HG02884 (cell line): ENCODE data around the gene NLRP1.

Source experiments
- ATAC-seq: cut with Tn5 transposase; IDR thresholded peaks from one replicate; pipeline ENCODE4 v1.9.1; 2021; ENCODE audit warnings: mild to moderate bottlenecking, moderate library complexity; ENCODE audit not compliant: unreplicated experiment

The NLRP1 gene

DNA sequence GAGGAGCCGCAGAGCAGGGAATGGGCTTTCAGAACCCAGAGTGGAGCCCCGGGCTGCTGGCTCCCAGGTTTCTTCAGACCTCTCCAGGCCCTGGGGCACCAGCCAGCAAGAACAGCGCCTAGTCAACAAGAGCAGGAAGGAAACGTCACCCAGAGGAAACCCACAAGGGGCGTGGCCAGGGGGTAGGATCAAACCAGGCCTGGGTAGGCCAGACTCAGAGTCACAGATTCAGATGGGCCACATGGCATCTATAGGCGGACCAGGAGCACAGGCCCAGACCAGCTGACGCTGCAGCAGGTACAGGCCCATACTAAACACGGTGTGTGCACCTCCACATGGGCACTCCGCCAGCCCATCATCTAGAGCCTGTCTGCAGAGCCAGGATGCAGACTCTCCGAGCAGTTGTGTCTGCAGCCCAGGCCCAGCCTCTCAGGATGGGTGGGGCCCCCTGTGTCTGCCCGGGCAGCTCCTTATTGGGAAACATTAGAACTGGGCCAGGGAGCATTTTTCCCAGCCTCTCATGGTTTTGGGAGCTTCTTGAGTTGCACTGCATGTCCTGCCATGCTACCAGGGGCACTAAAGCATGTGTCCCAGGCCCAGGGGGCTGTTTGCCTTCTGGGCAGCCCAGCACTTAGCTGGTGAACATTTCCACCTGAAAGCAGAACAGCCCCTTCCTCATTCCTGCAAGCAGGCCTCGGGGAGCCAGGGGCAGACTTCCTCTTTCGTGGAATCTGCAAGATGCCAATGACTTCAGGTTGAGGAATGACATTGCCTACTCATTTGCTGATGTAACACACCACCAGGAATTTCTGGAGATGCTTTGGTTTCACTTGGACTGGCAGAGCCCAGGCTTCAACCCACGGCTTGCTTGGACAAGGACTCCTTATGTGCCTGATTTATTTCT is at the start of gene NLRP1:
NLRP1 (minus strand) TSS at position 127 of the 904 bp plus-strand sequence. CDS start 552 bp downstream, outside the sequence.
- ATAC-seq: no peak

DNA sequence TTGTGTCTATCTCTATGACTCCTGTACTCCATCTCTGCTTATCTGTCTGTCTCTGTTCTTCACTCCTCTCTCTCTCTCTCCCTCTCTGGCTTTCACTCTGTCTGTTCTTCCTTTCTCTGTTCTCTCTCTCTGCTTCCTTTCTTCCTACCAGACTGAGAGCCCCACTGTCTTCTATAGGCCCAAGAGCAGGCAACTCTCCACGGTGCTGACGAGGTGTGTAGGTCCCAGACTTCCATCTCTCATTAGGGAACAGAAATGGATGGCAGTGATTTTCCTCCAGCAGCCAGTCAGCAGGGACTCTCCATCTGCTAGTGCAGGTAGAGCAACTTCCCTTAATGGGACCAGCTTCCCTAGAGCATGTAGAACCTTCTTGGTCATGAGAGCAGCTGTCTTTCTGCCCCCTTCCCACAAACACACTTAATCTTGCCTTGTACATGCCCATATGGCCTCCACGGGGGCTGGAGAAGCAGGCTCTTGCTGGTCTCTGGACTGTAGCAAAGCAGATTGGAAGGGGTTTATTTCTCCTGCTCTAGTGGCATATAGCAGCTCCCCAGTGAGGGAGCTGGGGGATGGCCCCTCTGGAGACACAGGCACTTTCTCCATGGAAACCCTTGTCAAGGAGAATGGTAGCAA is 47.8 kb upstream of the NLRP1 start:
- ATAC-seq: no peak

DNA sequence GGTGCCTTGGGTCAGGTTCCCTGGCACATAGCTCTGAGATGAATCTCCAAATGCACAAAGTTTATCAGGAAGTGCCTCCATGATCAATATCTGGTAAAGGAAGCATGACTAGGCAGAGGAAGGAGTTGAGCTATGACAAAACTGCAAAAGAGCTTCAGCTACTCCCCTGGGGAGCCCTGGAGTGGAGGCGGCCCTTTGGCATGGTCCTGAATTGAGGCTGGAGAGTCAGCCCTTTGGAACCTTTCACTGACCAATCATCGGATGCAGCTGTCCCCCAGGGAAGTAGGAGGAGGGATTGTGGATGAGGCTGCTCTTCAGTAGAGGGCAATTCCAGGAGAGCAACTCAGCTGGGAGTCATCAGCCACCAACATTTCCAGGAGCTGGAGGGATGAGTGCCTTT is 46.1 kb upstream of the NLRP1 start:
- no peak for ATAC-seq

DNA sequence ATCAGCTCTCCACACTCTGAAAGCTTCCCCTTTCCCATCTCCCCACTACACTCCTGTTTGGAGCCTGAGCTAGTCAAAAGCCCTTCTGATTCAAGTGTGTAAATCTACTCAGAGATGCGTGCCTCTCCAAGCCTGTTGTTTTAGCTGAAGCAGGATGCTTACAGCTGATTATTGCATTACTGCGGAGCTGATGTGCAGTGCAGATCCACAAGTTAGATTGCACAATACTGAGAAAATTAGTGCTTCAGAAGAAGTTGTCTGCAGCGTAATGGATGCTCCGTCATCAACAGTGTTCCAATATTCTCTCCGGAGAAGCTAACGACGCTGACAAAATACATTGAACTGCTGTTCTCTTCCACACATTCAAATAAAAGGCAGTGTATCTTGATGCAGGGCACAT is 44.8 kb upstream of the NLRP1 start:
- no peak for ATAC-seq

GRCh38 chr17:5628262-5628661 is 44.0 kb upstream of the NLRP1 start:
- ATAC-seq: no peak

DNA sequence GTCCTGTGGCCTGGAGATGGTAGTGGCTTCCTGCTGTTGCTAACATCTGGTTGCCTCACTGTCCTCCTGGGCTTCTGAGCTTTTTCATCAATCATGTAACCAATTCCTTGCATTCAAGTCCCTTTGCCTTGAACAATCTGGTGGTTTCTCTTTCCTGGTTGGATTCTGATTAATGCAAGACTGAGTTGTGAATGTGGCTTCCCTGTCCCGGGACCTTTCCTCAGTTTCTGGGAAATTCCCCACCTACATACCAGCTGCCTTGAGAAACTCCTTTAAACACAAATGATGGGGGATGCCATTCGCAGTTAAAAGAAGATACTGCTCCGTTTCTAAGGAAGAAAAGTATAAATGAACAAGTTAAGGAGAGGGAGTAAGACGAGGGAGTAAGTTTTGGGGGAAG is 39.9 kb upstream of the NLRP1 start:
- ATAC-seq: no peak

DNA sequence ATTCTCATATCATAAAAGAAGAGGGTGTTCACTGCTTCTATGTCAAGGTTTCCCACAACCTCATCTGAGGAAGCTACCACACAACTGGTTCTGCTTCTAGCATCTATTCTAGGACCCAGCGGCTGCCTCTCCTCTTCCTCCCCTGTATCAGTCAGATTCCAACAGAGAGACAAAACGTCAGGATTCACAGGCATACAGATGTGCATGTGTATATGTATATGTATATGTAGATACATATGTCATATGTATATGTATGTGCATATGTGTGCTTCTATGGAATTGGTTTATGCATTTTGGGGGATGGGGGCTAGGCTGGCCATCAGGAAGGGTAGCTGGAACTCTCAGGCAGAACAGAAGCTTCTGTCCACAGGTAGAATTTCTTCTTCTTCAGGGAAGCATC is 37.4 kb upstream of the NLRP1 start:
- no peak for ATAC-seq

- ATAC-seq: no peak
Measured at GRCh38 chr17:5621026-5621425, 36.7 kb upstream of the NLRP1 start.

DNA sequence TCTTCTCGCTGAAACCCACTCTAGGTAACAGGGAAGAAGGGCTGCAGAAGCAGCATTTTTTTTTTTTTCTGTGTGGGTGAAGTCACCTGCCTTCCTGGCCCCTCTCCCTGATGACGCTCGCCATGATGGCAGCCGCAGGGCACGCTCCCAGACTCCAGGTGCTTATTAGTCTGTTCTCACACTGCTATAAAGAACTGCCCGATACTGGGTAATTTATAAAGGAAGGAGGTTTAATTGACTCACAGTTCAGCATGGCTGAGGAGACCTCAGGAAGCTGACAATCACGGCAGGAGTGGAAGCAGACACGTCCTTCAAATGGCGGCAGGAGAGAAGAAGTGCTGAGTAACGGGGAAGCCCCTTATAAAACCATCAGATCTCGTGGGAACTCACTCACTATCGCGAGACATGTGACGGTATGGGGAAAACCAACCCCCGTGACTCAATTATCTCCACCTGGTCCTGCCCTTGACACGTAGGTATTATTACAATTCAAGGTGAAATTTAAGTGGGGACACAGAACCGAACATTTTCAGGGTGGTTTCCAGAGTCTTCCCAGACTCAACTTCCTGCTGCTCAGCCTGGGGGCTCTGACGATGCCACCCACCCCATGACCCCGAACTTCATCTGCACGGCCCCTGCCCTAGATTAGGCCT is 34.9 kb upstream of the NLRP1 start:
- ATAC-seq: no peak

DNA sequence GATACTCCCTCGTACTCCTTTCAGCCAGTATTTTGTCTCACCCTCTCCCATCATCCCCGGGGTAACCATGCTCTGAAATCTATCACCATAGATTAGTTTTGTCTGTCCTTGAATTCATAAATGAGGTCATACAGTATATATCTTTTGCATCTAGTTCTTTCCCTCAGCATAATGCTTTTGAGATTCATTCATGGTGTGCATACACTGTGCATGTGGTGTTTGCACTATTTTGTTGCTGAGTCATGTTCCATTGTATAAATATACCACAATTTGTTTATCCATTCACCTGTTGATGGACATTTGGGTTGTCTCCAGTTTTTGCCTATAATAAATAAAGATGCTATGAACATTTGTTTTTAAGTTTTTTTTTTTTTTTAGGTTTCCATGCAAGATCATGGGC is 34.2 kb upstream of the NLRP1 start:
- ATAC-seq: no peak

- ATAC-seq: no peak
Measured at GRCh38 chr17:5615476-5615875, 31.2 kb upstream of the NLRP1 start.

DNA sequence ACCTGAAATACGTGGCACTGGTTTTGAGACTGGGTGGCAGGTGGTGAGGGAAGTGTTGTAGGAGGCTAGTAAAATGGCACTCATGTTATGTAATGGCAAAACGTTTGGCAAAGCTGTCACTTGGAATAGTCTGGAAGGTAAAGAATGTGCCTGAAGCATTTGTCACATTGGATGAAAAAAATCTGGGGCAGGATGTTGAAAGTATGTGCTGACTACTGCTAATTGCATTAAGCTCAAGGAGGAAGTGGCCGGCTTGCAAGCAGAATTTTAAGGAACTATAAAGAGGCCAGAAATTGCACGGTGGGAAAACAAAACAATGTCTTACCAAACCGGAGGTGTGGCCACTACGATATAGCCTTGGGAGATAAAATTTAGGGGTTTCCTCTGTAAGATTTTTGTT is 26.6 kb upstream of the NLRP1 start:
- ATAC-seq: no peak

- no peak for ATAC-seq
Measured at GRCh38 chr17:5608399-5609112, 24.2 kb upstream of the NLRP1 start.

DNA sequence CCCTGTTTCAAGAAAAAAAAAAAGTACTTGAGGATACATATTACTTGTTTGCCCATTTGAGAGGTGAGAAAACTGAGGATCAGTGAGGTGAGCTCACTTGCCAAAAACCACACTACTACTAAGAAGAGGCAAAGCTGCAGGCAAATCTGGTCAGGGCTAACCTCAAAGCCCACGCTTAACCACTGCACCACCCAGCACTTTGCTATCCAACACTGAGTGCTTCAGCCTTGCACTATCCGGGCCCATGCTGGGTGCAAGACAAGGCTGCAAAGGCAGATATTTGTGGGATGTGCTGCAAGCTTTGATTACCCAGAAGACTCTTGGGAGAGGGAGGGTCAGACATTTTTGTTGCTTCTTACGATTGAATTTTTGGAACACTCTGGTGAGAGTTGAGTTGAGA is 23.6 kb upstream of the NLRP1 start:
- ATAC-seq: no peak

- ATAC-seq: no peak
Measured at GRCh38 chr17:5605452-5605851, 21.1 kb upstream of the NLRP1 start.

GRCh38 chr17:5600041-5600440 is 15.7 kb upstream of the NLRP1 start:
- ATAC-seq: no peak

DNA sequence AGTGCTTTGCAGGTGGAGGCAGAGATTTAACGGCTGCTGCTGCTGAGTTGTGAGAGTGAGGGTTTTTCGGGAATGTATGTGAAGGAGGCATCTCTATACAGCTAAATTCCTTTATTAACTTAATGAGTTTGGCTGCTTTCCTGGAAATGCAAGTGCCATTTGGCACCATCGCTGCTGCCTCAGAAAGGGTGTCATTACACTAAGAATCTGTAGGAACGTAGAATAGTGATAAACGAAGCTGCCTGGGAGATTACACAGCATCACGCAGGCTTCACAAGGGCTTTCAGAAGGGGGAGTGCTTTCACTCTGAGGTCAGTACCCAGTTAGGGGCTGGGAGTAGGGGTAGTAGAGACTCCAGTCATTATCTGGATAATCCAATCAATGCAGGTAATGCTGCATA is 14.1 kb upstream of the NLRP1 start:
- no peak for ATAC-seq

DNA sequence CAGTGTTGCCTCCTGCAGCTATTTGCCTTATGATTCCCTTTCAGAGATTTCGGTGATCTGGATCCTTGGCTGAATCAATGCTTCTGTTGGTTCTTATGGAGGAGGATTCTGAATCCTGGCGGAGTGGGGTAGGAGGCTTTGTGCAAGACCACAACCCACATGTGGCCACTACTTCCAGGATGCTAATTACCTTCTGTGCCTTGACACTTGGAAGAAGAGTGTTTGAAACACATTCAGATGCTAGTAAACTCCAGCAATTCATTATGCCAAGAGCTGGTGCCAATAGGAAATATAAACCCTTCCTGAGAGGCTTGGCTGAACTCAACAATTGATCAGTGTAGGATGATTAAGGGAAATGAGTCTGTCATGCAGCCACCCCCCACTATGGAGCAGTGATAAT is 12.1 kb upstream of the NLRP1 start:
- ATAC-seq: no peak

DNA sequence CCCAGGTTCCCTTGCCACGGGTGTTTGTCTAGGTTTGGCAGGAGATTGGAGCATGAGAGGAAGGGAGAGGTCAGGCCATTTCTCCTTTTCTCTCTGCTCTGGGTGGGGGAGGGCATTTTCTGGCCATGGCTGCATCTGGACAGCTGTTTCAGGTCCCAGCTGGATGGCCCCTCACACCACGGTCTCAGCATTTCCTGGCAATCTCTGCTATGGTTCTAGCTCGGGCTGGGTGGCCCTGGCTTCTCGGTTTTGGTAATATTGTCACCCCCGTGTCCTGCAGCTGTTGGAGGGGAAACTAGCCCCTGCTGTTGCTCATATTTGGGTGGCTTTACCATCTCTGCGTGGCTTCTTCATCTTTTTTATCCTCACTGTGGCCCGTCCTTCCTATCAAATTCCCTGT is 11.5 kb upstream of the NLRP1 start:
- ATAC-seq: no peak

DNA sequence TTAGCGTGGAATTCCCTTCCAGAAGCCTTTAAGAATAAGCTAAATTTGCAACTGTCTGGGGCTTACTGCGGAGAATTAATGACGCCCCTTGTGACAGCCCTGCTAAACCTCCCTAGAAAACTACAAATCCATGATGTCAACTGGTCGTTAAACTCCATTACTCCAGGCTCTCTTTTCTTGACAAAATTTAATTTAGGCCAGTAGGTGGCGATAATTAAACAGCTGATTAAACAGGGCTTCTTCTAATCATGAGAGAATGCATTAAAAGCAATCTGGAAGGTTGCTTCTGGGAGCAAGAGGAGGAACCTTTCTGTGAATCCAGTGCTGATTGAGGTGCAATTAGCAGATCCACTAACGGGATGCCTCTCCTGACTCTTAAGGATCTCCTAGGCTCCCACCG is 8.1 kb upstream of the NLRP1 start:
- no peak for ATAC-seq

GRCh38 chr17:5591966-5592365 is 7.7 kb upstream of the NLRP1 start:
- no peak for ATAC-seq
